ENCODE measurements around the gene OTULIN.

OTULIN gene

GRCh38 chr5:14679595-14679994 is 15.1 kb downstream of the OTULIN start:
- Histone ChIP-seq H3K27ac (no peak overlapping the region), H3K4me2 (no peak overlapping the region), H3K4me3 (IDR thresholded peaks at IDR 0.05; ENCODE audit: insufficient read depth, low read depth, low read length) (no peak overlapping the region), H2AFZ (ENCODE audit: low read depth) (no peak overlapping the region), H4K20me1 (ENCODE audit: insufficient read depth) (no peaks in the 10 kb centered on the region), H3K79me2 (ENCODE audit: insufficient read depth, low read depth) (peaks cover 23% of the 10 kb centered on the region; the same call in 1 of the 2 replicates), H3K36me3 (ENCODE audit: insufficient read depth) (no peaks in the 10 kb centered on the region; the same call in 1 of the 2 replicates), H3K9ac (no peak overlapping the region), H3K4me1 (ENCODE audit: low read depth, poor library complexity, severe bottlenecking) (no peaks in the 10 kb centered on the region), H3K27me3 (ENCODE audit: insufficient read depth, low read depth) (no peaks in the 10 kb centered on the region)
- no peak for TF ChIP-seq CTCF (conservative IDR thresholded peaks at IDR 0.05; ENCODE audit: low read depth, low read length)

- H2AFZ ChIP-seq (ENCODE audit: low read depth) = no peak overlapping the region
- H3K79me2 ChIP-seq (ENCODE audit: insufficient read depth, low read depth) = peaks cover 15% of the 10 kb centered on the region; the same call in 1 of the 2 replicates
- peaks cover 11% of the 10 kb centered on the region for H3K4me1 ChIP-seq (ENCODE audit: low read depth, poor library complexity, severe bottlenecking)
- no peaks in the 10 kb centered on the region for H4K20me1 ChIP-seq (ENCODE audit: insufficient read depth)
- no peak overlapping the region for H3K4me2 ChIP-seq
- no peak overlapping the region for H3K27ac ChIP-seq
- no peak overlapping the region for H3K4me3 ChIP-seq (IDR thresholded peaks at IDR 0.05; ENCODE audit: insufficient read depth, low read depth, low read length)
- H3K9ac ChIP-seq = no peak overlapping the region
- H3K36me3 ChIP-seq (ENCODE audit: insufficient read depth) = no peaks in the 10 kb centered on the region; the same call in 1 of the 2 replicates
- TF ChIP-seq CTCF (conservative IDR thresholded peaks at IDR 0.05; ENCODE audit: low read depth, low read length) = no peak
- no peaks in the 10 kb centered on the region for H3K27me3 ChIP-seq (ENCODE audit: insufficient read depth, low read depth)
Measured at GRCh38 chr5:14681236-14681752, 16.8 kb downstream of the OTULIN start.

- H3K4me2 ChIP-seq = no peak overlapping the region
- no peaks in the 10 kb centered on the region for H4K20me1 ChIP-seq (ENCODE audit: insufficient read depth)
- no peaks in the 10 kb centered on the region; the same call in 1 of the 2 replicates for H3K79me2 ChIP-seq (ENCODE audit: insufficient read depth, low read depth)
- peaks cover 11% of the 10 kb centered on the region for H3K4me1 ChIP-seq (ENCODE audit: low read depth, poor library complexity, severe bottlenecking)
- H3K27me3 ChIP-seq (ENCODE audit: insufficient read depth, low read depth) = no peaks in the 10 kb centered on the region
- no peak for TF ChIP-seq CTCF (conservative IDR thresholded peaks at IDR 0.05; ENCODE audit: low read depth, low read length)
- no peak overlapping the region for H3K9ac ChIP-seq
- H3K4me3 ChIP-seq (IDR thresholded peaks at IDR 0.05; ENCODE audit: insufficient read depth, low read depth, low read length) = no peak overlapping the region
- no peak overlapping the region for H3K27ac ChIP-seq
- no peak overlapping the region for H2AFZ ChIP-seq (ENCODE audit: low read depth)
- peaks cover 8% of the 10 kb centered on the region; the same call in 1 of the 2 replicates for H3K36me3 ChIP-seq (ENCODE audit: insufficient read depth)
Measured at GRCh38 chr5:14683906-14684455, 19.5 kb downstream of the OTULIN start.

DNA sequence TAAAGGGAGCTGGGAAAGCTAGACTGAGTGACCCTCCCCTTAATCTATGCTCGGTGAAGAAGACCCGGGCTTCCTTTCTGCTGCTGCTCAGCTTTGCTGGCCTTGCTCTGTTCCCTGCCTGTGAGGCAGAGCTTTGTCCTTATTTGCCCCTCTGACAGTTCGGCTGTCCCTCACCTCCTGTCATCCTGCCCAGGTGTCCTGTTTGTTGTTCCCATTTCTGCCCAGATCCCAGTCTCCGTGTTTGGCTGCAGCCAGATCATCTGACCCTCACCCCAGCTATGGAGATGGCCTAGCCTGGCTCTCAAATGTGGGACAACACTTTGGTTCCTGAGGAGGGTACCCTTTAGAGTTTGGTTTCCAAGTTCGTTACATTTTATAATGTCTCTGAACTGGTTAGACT is 20.2 kb downstream of the OTULIN start:
- Histone ChIP-seq H3K4me2 (no peak overlapping the region), H3K4me3 (IDR thresholded peaks at IDR 0.05; ENCODE audit: insufficient read depth, low read depth, low read length) (no peak overlapping the region), H3K36me3 (ENCODE audit: insufficient read depth) (peaks cover 16% of the 10 kb centered on the region; the same call in 1 of the 2 replicates), H4K20me1 (ENCODE audit: insufficient read depth) (no peaks in the 10 kb centered on the region), H3K9ac (no peak overlapping the region), H2AFZ (ENCODE audit: low read depth) (no peak overlapping the region), H3K27me3 (ENCODE audit: insufficient read depth, low read depth) (no peaks in the 10 kb centered on the region), H3K4me1 (ENCODE audit: low read depth, poor library complexity, severe bottlenecking) (peaks cover 11% of the 10 kb centered on the region), H3K79me2 (ENCODE audit: insufficient read depth, low read depth) (no peaks in the 10 kb centered on the region; the same call in 1 of the 2 replicates), H3K27ac (no peak overlapping the region)
- no peak for TF ChIP-seq CTCF (conservative IDR thresholded peaks at IDR 0.05; ENCODE audit: low read depth, low read length)

Data from KMS-11 (cell line).